GM12878 (cell line): Measurements from ENCODE around the gene ZDHHC22. TPM values are rescaled to one million over a fixed set of nuclear protein-coding genes. Genes with fewer than 3 reads are reported as not detected.

ENCODE experiments used
- ATAC-seq: fragments of 200-7000 bp; cut with Tn5 transposase; 3 replicates; pipeline ENCODE4 v1.9.1; 2020; ENCODE audit warnings: mild to moderate bottlenecking, moderate library complexity
- BruUV-seq: library from RNA; stranded (reverse); fragments of 400-500 nt; replicated peaks from 2 replicates; lab custom pipeline; 2021; lab: Mats Ljungman, UMichigan
- CTCF ChIA-PET: fragments of 300-600 bp; sonication (Branson Sonifier 250); formaldehyde crosslinking; extraction: SDS; loops from one replicate; lab custom pipeline; 2021; ENCODE audit warnings: inconsistent platforms; lab: Yijun Ruan, JAX
- POLR2A ChIA-PET: fragments of 350-600 bp; formaldehyde crosslinking; extraction: SDS; loops from one replicate; lab custom pipeline; 2021; ENCODE audit warnings: inconsistent platforms; lab: Charles Lee
- RAD21 ChIA-PET: fragments of 300-600 bp; sonication (Branson Sonifier 250); formaldehyde crosslinking; loops from one replicate; lab custom pipeline; 2023; ENCODE audit warnings: antibody characterized with exemption; ENCODE audit not compliant: unreplicated experiment; lab: Charles Lee
- SMC1A ChIA-PET: fragments of 300-600 bp; sonication (Branson Sonifier 250); formaldehyde crosslinking; loops from one replicate; lab custom pipeline; 2023; ENCODE audit not compliant: unreplicated experiment, uncharacterized antibody; lab: Charles Lee
- DNase-seq: peaks from one replicate; pipeline ENCODE4 v3.0.0-alpha.2; 2011; ENCODE audit warnings: low read depth, low spot score
- FAIRE-seq: peaks from 3 replicates; lab custom pipeline; 2011; peaks lifted over from hg19 to GRCh38; lab: Jason Lieb, UNC
- H2AFZ ChIP-seq: 2 replicates; pipeline ENCODE4 v1.6.0; 2011; ENCODE audit warnings: low read depth, low read length, control low read depth; ENCODE audit not compliant: control insufficient read depth
- H3K27ac ChIP-seq: 2 replicates; pipeline ENCODE4 v1.5.1; 2011; ENCODE audit warnings: control low read depth; ENCODE audit not compliant: control insufficient read depth, insufficient read depth
- H3K27me3 ChIP-seq, 2 experiments: replicated peaks in 1 of 2; 2 replicates each; pipeline versions ENCODE4 v1.6.0 to v1.6.1; 2011; ENCODE audit warnings: low read length in 1 of 2; ENCODE audit not compliant: control insufficient read depth in 2 of 2, insufficient read depth in 2 of 2
- H3K36me3 ChIP-seq, 2 experiments: 2 replicates each; pipeline ENCODE4 v1.5.1; 2011; ENCODE audit warnings: low read length in 1 of 2; ENCODE audit not compliant: control insufficient read depth in 2 of 2, insufficient read depth in 2 of 2
- H3K4me1 ChIP-seq: 2 replicates; pipeline ENCODE4 v1.6.1; 2011; ENCODE audit warnings: mild to moderate bottlenecking, low read length, moderate library complexity, mixed read lengths; ENCODE audit not compliant: control insufficient read depth, insufficient read depth
- H3K4me2 ChIP-seq: 2 replicates; pipeline ENCODE4 v1.6.0; 2011; ENCODE audit warnings: control low read depth; ENCODE audit not compliant: control insufficient read depth, insufficient read depth
- H3K4me3 ChIP-seq: fragments of 200-600 bp; sonication (generic); 2 replicates; pipeline ENCODE4 v1.5.1; 2016
- H3K79me2 ChIP-seq: 2 replicates; pipeline ENCODE4 v1.6.0; 2011; ENCODE audit warnings: low read length; ENCODE audit not compliant: control insufficient read depth, insufficient read depth
- H3K9ac ChIP-seq: 2 replicates; pipeline ENCODE4 v1.8.0; 2011; ENCODE audit warnings: low read length, control low read depth, mixed read lengths; ENCODE audit not compliant: control insufficient read depth, insufficient read depth
- H3K9me3 ChIP-seq: replicated peaks from 3 replicates; pipeline ENCODE4 v1.5.1; 2011; ENCODE audit warnings: mild to moderate bottlenecking, low read length; ENCODE audit not compliant: control insufficient read depth, insufficient read depth
- H4K20me1 ChIP-seq: 2 replicates; pipeline ENCODE4 v1.6.0; 2011; ENCODE audit not compliant: control insufficient read depth, insufficient read depth
- ESRRA ChIP-seq: IDR thresholded peaks from 2 replicates; pipeline ENCODE4 v1.6.1; 2012; ENCODE audit warnings: mild to moderate bottlenecking, low read length, improper control_type of control experiment
- HDAC6 ChIP-seq: fragments of 200-600 bp; sonication (generic); IDR thresholded peaks from one replicate; pipeline ENCODE4 v1.8.0; 2017; ENCODE audit warnings: antibody characterized with exemption; ENCODE audit not compliant: unreplicated experiment
- IRF5 ChIP-seq: fragments of 450-650 bp; IDR thresholded peaks from 2 replicates; pipeline ENCODE4 v1.6.1; 2017; ENCODE audit warnings: borderline replicate concordance
- JUND ChIP-seq: IDR thresholded peaks from 2 replicates; pipeline ENCODE4 v1.6.1; 2012; ENCODE audit warnings: low read depth, mild to moderate bottlenecking, low read length, improper control_type of control experiment, moderate library complexity
- MAX ChIP-seq: IDR thresholded peaks from 2 replicates; pipeline ENCODE4 v1.6.1; 2012; ENCODE audit warnings: low read depth, low read length, improper control_type of control experiment
- NFYA ChIP-seq: IDR thresholded peaks from 2 replicates; pipeline ENCODE4 v1.6.1; 2011; ENCODE audit warnings: low read depth, mild to moderate bottlenecking, low read length, improper control_type of control experiment, borderline replicate concordance
- POLR2A ChIP-seq: IDR thresholded peaks from 2 replicates; pipeline ENCODE4 v1.6.1; 2011; ENCODE audit warnings: low read depth, mild to moderate bottlenecking, low read length
- POU2F2 ChIP-seq: IDR thresholded peaks from 3 replicates; pipeline ENCODE4 v1.6.1; 2011; ENCODE audit warnings: low read depth, mild to moderate bottlenecking, low read length, borderline replicate concordance
- SMAD5 ChIP-seq: IDR thresholded peaks from 2 replicates; pipeline ENCODE4 v1.6.1; 2016; ENCODE audit warnings: antibody characterized with exemption, low read depth
- STAT1 ChIP-seq: fragments of 450-650 bp; conservative IDR thresholded peaks from 2 replicates; pipeline ENCODE4 v1.6.1; 2014; ENCODE audit warnings: antibody characterized with exemption, mild to moderate bottlenecking
- SUZ12 ChIP-seq: fragments of 200-600 bp; sonication (generic); IDR thresholded peaks from one replicate; pipeline ENCODE4 v1.6.1; 2018; ENCODE audit warnings: antibody characterized with exemption, mild to moderate bottlenecking; ENCODE audit not compliant: unreplicated experiment
- ZNF217 ChIP-seq: fragments of 450-650 bp; IDR thresholded peaks from 2 replicates; pipeline ENCODE4 v1.6.1; 2017; ENCODE audit warnings: antibody characterized with exemption, mild to moderate bottlenecking
- ZNF592 ChIP-seq: fragments of 450-650 bp; IDR thresholded peaks from 2 replicates; pipeline ENCODE4 v1.6.1; 2017; ENCODE audit warnings: mild to moderate bottlenecking, moderate library complexity
- WGBS: methylation state at CpG from one replicate; pipeline ENCODE4 v1.1.6; 2016; ENCODE audit warnings: low lambda C conversion rate; ENCODE audit not compliant: insufficient replicate concordance, insufficient coverage; ENCODE audit errors: missing lambda C conversion rate; 5-methylcytosine and 5-hydroxymethylcytosine counted together
- in situ Hi-C: fragments of 300-500 bp; cut with MboI; formaldehyde crosslinking; loops from 9 replicates; pipeline ENCODE4 v1.14.3; 2018; ENCODE audit warnings: mixed read lengths
- intact Hi-C: fragments of 100-400 bp; cut with micrococcal nuclease; formaldehyde crosslinking; loops from one replicate; pipeline ENCODE4 v1.14.2; 2022; ENCODE audit not compliant: unreplicated experiment
- polyA plus RNA-seq, 11 experiments: library from polyadenylated mRNA; depleted of rRNA in 4 of 11; unstranded in 6 of 11; stranded (reverse) in 5 of 11; fragments of >200 nt; fragmentation: Nextera tagmentation in 4 of 11; fragmentation: Illumina TruSeq in 1 of 11; extraction: Ambion mirVana in 4 of 11; extraction: Trizol in 1 of 11; gene quantifications; 1 replicate in 1 of 11; 2 replicates in 10 of 11; pipeline versions ENCODE4 v1.2.1 to v1.2.3, GENCODE V29; 2011 to 2016; ENCODE audit warnings: inconsistent platforms in 2 of 11, missing spikeins in 2 of 11, low read depth in 1 of 11
- total RNA-seq, 4 experiments: library from RNA; depleted of rRNA in 3 of 4; stranded (reverse); fragments of >200 nt in 3 of 4; fragmentation: Illumina TruSeq in 1 of 4; extraction: Trizol in 1 of 4; gene quantifications; 2 replicates each; pipeline versions ENCODE4 v1.2.1 to v1.2.3, GENCODE V29; 2013 to 2021
- TF ChIP-seq, protein P1 (sequence below): IDR thresholded peaks from 2 replicates; pipeline ENCODE4 v1.6.1; 2012; ENCODE audit warnings: mild to moderate bottlenecking, low read depth, low read length

ZDHHC22 gene
- total and polyA plus RNA-seq, 10 of the 15 experiments (the other 5 are each of a cell fraction or from before 2014, with no cell fraction given): 0.06 TPM; not detected in 9

DNA sequence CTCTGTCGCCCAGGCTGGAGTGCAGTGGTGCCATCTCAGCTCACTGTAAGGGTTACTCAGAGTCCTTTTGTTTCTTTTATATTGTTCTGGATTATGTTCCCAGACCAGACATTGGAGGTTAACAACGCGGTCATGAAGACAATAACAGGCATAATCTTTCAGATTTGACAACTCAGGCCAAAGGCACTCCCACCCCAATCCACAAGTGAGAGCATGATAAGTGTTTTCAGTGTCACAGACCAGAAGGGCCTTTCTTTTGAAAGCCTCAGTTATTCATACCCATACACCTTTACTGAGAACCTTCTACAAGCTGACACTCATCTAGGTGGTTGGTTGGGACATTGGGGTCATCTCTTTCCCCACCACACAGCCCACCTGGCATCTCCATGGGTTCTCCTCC is 37.1 kb upstream of the ZDHHC22 start:
- intact Hi-C loops: no loop called here
- FAIRE-seq (no peak), DNase-seq (no peak), ATAC-seq (no peak)
- Histone ChIP-seq H4K20me1 (no peaks in the 10 kb centered on the region), H3K27me3 (peaks cover 0 to 3% of the 10 kb centered on the region in 2 experiments; a peak in 1 of 4 replicates), H3K4me1 (no peaks in the 10 kb centered on the region), H3K4me2 (no peak overlapping the region), H3K36me3 (no peaks in the 10 kb centered on the region), H3K4me3 (no peak overlapping the region), H3K9ac (no peak overlapping the region), H3K9me3 (no peaks in the 10 kb centered on the region), H3K79me2 (no peaks in the 10 kb centered on the region), H3K27ac (no peak overlapping the region), H2AFZ (no peak overlapping the region)
- in situ Hi-C loops: no loop called here
- ChIA-PET CTCF (no interaction called here), SMC1A (no interaction called here), POLR2A (no interaction called here), RAD21 (interaction anchor here (1.2 kb wide), 1 partner anchor 27 kb away, joined by 3 read pairs; no protein-coding TSS in a partner anchor)
- 27% methylated on average over 3 of the region's 3 CpGs for WGBS
- no TSS peak for BruUV-seq
- TF ChIP-seq HDAC6: no peak
- TF ChIP-seq IRF5: no peak
- no peak for TF ChIP-seq POU2F2
- TF ChIP-seq POLR2A: no peak
- TF ChIP-seq MAX: no peak
- no peak for TF ChIP-seq STAT1
- no peak for TF ChIP-seq SMAD5
- no peak for TF ChIP-seq ZNF217
- TF ChIP-seq ESRRA: no peak
- TF ChIP-seq, protein P1, sequence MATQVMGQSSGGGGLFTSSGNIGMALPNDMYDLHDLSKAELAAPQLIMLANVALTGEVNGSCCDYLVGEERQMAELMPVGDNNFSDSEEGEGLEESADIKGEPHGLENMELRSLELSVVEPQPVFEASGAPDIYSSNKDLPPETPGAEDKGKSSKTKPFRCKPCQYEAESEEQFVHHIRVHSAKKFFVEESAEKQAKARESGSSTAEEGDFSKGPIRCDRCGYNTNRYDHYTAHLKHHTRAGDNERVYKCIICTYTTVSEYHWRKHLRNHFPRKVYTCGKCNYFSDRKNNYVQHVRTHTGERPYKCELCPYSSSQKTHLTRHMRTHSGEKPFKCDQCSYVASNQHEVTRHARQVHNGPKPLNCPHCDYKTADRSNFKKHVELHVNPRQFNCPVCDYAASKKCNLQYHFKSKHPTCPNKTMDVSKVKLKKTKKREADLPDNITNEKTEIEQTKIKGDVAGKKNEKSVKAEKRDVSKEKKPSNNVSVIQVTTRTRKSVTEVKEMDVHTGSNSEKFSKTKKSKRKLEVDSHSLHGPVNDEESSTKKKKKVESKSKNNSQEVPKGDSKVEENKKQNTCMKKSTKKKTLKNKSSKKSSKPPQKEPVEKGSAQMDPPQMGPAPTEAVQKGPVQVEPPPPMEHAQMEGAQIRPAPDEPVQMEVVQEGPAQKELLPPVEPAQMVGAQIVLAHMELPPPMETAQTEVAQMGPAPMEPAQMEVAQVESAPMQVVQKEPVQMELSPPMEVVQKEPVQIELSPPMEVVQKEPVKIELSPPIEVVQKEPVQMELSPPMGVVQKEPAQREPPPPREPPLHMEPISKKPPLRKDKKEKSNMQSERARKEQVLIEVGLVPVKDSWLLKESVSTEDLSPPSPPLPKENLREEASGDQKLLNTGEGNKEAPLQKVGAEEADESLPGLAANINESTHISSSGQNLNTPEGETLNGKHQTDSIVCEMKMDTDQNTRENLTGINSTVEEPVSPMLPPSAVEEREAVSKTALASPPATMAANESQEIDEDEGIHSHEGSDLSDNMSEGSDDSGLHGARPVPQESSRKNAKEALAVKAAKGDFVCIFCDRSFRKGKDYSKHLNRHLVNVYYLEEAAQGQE: no peak
- no peak for TF ChIP-seq SUZ12
- TF ChIP-seq JUND: no peak
- no peak for TF ChIP-seq ZNF592
- no peak for TF ChIP-seq NFYA
